ENCODE measurements around the gene EIF2A.

GRCh38 chr3:150611666-150612065 lies 65.1 kb downstream of the EIF2A start:
- TF ChIP-seq POLR2A (IDR thresholded peaks at IDR 0.05) (no peak), CTCF (IDR thresholded peaks at IDR 0.05) (no peak)
